Measurements from ENCODE around the gene ATAD3B.
"Not testable (repeated sequence)": the region's sequence is repeated elsewhere in the genome, so short reads cannot be mapped to it uniquely, and the experiment has no call there.

The ATAD3B gene

DNA sequence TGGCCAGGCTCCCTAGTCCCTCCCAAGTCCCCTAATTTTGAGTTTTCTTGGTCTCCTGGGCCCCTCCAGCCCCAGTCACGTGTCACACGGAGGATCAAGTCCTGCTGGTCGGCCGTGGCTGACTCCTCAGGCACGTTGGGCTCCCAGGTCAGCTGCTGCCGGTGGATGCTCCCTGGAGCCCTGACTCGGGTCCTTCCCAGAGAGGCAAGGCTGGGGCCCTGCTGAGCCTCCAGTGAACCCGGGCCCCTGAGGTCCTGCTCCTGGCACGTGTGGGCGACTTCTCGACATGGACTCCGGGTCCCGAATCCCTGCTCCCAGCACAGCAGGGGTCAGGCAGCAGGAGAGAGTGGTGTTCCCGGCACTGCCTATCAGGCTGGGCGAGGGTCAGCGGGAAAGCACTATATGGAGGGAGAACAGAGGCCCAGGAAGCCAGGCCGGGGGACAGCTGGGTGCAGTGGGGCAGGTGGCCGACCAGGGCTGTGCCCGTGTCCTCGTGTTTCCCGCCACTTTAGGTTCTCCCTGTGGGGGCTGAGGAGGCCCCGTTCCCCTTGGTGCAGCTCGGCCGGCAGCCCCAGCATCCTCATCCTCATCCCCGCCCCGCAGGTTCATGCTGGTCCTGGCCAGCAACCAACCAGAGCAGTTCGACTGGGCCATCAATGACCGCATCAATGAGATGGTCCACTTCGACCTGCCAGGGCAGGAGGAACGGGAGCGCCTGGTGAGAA lies 55.7 kb downstream of the ATAD3B start:
- TF ChIP-seq Cebpa-rat (IDR thresholded peaks at IDR 0.05) = no peak
- Histone ChIP-seq H4K20me1 (peaks cover 0 to 43% (median 23%) of the 10 kb centered on the region in 11 experiments; a peak in 21 of 22 replicates), H3K4me2 (no peak overlapping the region), H3K9ac (no peak overlapping the region), H3K27ac (no peak overlapping the region), H3K27me3 (peaks cover 0 to 14% (median 0%) of the 10 kb centered on the region in 11 experiments; a peak in 3 of 22 replicates), H3K9me3 (replicated peaks in 1 of 11) (peaks cover 12 to 26% (median 21%) of the 10 kb centered on the region in 11 experiments; a peak in 20 of 22 replicates), H3K4me3 (no peak overlapping the region), H3K36me3 (peaks cover 54 to 87% (median 71%) of the 10 kb centered on the region in 11 experiments), H3K4me1 (peaks cover 3 to 17% (median 16%) of the 10 kb centered on the region in 10 experiments; a peak in 18 of 20 replicates)

DNA sequence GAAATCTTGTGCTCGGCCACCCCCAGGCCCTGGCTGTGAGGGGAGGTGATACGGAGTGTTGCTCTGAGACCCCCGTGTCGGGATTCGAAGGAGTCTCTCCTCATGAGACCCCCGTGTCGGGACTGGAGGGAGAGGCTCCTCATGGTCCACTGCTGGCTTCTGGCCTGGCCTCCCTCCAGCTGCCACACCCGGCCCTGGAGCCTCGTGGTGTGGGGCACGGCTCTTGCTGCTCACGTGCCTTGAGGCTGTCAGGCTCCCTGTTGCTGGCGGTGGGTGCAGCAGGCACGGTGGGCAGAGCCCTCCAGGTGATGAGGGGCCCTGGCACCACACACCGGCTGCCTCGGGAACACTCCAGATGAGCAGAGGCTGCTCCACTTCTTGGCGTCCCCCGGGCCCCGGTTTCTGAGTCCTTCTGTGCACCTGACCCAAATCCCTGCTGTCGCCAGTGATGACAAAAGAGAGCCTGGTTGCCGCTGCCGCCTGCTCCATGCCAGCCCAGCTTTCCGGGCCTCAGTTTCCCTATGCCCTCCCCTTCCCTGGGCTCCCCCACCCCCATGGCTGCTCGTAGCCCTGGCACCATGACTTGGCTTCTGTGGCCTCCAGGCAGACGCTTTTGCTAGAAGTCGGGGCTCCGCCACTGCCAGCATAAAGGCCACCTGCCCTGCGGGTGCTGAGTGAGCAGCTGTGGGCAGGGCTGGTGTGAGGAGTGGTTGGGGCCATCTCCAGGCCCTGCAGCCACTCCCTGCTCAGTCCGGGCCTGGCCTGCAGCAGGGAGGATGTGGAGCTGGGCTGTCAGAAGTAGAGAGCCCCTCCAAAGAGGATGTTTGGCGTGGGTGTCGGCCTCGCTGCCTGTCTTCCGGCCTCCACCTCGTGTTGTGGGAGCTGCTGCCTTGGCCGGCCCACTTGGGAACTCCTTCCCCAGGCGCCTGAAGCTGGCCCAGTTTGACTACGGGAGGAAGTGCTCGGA lies 57.0 kb downstream of the ATAD3B start:
- H3K4me2 ChIP-seq = no peak overlapping the region
- H3K36me3 ChIP-seq = peaks cover 54 to 87% (median 67%) of the 10 kb centered on the region in 11 experiments
- H3K9ac ChIP-seq = no peak overlapping the region
- peaks cover 12 to 26% (median 21%) of the 10 kb centered on the region in 11 experiments; a peak in 20 of 22 replicates for H3K9me3 ChIP-seq (replicated peaks in 1 of 11)
- no peak overlapping the region for H3K4me3 ChIP-seq
- no peak overlapping the region for H3K27ac ChIP-seq
- TF ChIP-seq Cebpa-rat (IDR thresholded peaks at IDR 0.05) = no peak
- peaks cover 0 to 7% (median 3%) of the 10 kb centered on the region in 10 experiments; a peak in 16 of 20 replicates for H3K4me1 ChIP-seq
- peaks cover 0 to 43% (median 14%) of the 10 kb centered on the region in 11 experiments; a peak in 20 of 22 replicates for H4K20me1 ChIP-seq
- peaks cover 0 to 1% (median 0%) of the 10 kb centered on the region in 11 experiments; a peak in 3 of 22 replicates for H3K27me3 ChIP-seq

DNA sequence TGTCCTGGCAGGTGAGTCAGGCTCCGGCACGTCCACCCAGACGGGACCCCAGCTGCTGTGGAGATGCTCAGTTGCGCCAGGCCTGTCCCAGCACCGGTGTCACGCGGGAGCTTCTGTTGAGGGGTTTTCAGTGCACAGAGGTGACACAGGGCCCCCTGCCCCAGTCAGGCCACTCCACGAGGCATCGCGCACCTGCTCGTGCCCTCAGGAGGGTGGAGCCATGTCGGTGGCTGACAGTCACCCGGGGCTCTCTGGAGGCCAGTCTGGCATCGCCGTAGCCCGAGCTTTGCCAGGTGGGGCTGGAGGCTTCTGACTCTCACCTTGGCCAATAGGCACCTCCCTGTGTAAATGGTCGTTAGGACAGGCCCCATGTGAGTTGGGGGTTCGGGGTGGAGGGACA lies 57.8 kb downstream of the ATAD3B start:
- Histone ChIP-seq H3K4me1 (peaks cover 0 to 11% (median 6%) of the 10 kb centered on the region in 10 experiments; a peak in 13 of 20 replicates), H3K36me3 (peaks cover 54 to 84% (median 65%) of the 10 kb centered on the region in 11 experiments), H3K27ac (no peak overlapping the region), H4K20me1 (peaks cover 0 to 46% (median 13%) of the 10 kb centered on the region in 11 experiments; a peak in 13 of 22 replicates), H3K27me3 (no peaks in the 10 kb centered on the region), H3K4me2 (no peak overlapping the region), H3K9ac (no peak overlapping the region), H3K9me3 (replicated peaks in 1 of 11) (peaks cover 12 to 26% (median 21%) of the 10 kb centered on the region in 11 experiments; a peak in 20 of 22 replicates), H3K4me3 (no peak overlapping the region)
- TF ChIP-seq Cebpa-rat (IDR thresholded peaks at IDR 0.05) = no peak

DNA sequence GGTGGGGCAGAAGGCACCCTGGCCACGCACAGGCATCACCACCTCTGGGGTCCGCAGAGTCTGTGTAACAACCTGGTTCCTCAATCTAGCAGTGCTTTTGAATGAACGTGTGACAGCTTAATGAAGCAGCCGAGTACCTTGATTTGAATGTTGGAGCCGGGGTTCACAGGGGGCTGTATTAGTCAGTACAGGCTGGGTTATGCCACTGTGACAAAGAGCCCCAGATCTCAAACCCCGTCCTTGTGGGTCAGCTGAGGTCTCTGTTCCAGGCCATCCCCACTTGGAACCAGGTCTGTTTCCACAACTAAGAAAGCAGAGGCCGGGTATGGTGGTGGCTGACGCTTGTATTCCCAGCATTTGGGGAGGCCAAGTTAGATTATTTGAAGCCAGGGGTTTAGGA lies 58.4 kb downstream of the ATAD3B start:
- Histone ChIP-seq H3K4me1 (peaks cover 0 to 15% (median 10%) of the 10 kb centered on the region in 10 experiments; a peak in 13 of 20 replicates), H3K27me3 (no peaks in the 10 kb centered on the region), H4K20me1 (peaks cover 0 to 48% (median 14%) of the 10 kb centered on the region in 11 experiments; a peak in 13 of 22 replicates), H3K9me3 (replicated peaks in 1 of 11) (peaks cover 12 to 26% (median 21%) of the 10 kb centered on the region in 11 experiments; a peak in 20 of 22 replicates), H3K4me2 (no peak overlapping the region), H3K4me3 (no peak overlapping the region), H3K9ac (no peak overlapping the region), H3K36me3 (peaks cover 52 to 80% (median 63%) of the 10 kb centered on the region in 11 experiments), H3K27ac (no peak overlapping the region)
- no peak for TF ChIP-seq Cebpa-rat (IDR thresholded peaks at IDR 0.05)

DNA sequence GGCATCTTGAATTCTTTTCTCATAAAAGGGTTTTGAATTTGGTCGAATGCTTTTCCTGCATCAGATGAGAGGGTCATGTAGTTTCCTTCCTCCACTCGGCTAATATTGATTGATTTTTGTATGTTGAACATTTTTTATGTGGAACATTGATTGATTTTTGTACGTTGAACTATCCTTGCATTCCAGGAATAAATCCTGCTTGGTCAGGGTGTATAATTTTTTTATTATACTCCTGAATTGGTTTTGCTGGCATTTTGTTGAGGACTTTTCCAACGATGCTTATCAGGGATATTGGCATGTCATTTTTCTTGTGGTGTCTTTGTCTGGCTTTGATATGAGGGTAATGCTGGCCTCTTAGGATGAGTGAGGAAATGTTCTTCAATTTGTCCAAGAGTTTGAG lies 60.4 kb downstream of the ATAD3B start:
- Histone ChIP-seq H3K4me1 (peaks cover 0 to 15% (median 10%) of the 10 kb centered on the region in 10 experiments; a peak in 13 of 20 replicates), H3K9ac (no peak overlapping the region), H4K20me1 (peaks cover 0 to 59% (median 19%) of the 10 kb centered on the region in 11 experiments; a peak in 15 of 22 replicates), H3K4me3 (no peak overlapping the region), H3K9me3 (replicated peaks in 1 of 11) (peaks cover 12 to 26% (median 21%) of the 10 kb centered on the region in 11 experiments; a peak in 20 of 22 replicates), H3K4me2 (no peak overlapping the region), H3K27ac (no peak overlapping the region), H3K27me3 (no peaks in the 10 kb centered on the region), H3K36me3 (peaks cover 40 to 61% (median 45%) of the 10 kb centered on the region in 11 experiments)
- TF ChIP-seq Cebpa-rat (IDR thresholded peaks at IDR 0.05) = no peak

DNA sequence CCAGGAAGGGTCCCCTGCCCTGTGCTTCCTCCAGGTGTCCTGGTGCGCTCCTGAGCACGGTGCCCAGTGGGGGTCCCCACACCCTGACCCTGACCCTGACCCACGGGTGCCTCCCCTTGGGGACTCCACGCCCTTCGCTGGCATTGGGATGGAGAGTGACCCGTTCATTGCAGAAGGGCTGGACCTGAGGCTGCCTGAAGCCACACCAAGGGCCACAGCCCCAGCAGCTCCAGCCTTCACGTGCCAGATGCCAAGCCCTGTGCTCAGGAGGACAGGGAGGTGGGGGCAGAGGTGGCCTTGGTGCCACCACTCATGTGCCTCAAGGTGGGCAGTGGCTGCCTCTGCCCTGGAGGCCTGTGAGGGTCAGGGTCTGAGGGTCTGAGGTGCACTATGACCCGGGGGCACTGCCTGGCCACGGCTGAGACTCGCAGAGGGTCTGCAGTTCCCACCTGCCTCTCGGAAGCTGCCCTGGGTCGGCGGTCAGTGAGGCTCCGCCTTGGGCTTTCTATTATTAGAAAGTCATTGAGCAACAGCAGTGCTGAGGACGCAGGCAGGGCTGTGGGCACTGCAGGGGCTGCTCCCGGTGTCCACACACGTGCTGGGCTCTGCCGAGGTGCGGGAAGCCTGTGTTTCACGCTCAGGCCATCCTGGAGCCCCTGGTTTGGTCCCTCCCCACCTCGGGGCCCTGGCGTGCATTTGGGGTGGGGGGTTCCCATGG lies 61.8 kb downstream of the ATAD3B start:
- H3K4me2 ChIP-seq, H3K27ac ChIP-seq, H3K27me3 ChIP-seq, H3K9ac ChIP-seq, H3K4me3 ChIP-seq: not testable (repeated sequence)
- Histone ChIP-seq H3K36me3 (peaks cover 27 to 47% (median 32%) of the 10 kb centered on the region in 11 experiments), H3K9me3 (replicated peaks in 1 of 11) (peaks cover 12 to 26% (median 21%) of the 10 kb centered on the region in 11 experiments; a peak in 20 of 22 replicates), H4K20me1 (peaks cover 0 to 73% (median 29%) of the 10 kb centered on the region in 11 experiments; a peak in 16 of 22 replicates), H3K4me1 (peaks cover 0 to 15% (median 10%) of the 10 kb centered on the region in 10 experiments; a peak in 13 of 20 replicates)

DNA sequence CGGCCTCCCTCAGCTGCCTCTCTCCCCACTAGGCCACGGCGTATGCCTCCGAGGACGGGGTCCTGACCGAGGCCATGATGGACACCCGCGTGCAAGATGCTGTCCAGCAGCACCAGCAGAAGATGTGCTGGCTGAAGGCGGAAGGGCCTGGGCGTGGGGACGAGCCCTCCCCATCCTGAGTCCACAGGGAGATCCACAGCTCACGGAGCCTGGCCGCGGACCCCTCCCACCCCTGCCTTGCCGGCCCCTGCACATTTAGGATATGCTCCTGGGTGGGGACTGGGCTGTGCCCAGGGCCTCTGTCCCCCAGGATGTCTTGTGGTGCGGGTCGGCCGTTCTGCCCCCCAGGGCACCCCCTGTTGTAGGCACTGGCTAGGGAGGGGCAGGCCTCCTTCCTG lies 62.3 kb downstream of the ATAD3B start:
- Histone ChIP-seq H3K27me3 (peaks cover 3 to 12% (median 8%) of the 10 kb centered on the region in 11 experiments; a peak in 19 of 22 replicates), H3K4me1 (peaks cover 0 to 15% (median 10%) of the 10 kb centered on the region in 10 experiments; a peak in 13 of 20 replicates), H4K20me1 (peaks cover 0 to 75% (median 33%) of the 10 kb centered on the region in 11 experiments; a peak in 16 of 22 replicates), H3K36me3 (peaks cover 21 to 42% (median 26%) of the 10 kb centered on the region in 11 experiments), H3K9me3 (replicated peaks in 1 of 11) (peaks cover 12 to 26% (median 21%) of the 10 kb centered on the region in 11 experiments; a peak in 20 of 22 replicates), H3K4me2 (peak overlapping the region in 6 of 11 experiments; percentile 22 to 48 (median 38); a peak in 7 of 22 replicates)
- H3K4me3 ChIP-seq, H3K27ac ChIP-seq, H3K9ac ChIP-seq: not testable (repeated sequence)
